Measurements from ENCODE around the gene RYR2. TPM values are rescaled to one million over a fixed set of nuclear protein-coding genes. Genes with fewer than 3 reads are reported as not detected.
A peak's percentile ranks its signal among the peaks of the same experiment; 100 is the strongest.

RYR2 gene
- total RNA-seq: not detected in 2 replicates

DNA sequence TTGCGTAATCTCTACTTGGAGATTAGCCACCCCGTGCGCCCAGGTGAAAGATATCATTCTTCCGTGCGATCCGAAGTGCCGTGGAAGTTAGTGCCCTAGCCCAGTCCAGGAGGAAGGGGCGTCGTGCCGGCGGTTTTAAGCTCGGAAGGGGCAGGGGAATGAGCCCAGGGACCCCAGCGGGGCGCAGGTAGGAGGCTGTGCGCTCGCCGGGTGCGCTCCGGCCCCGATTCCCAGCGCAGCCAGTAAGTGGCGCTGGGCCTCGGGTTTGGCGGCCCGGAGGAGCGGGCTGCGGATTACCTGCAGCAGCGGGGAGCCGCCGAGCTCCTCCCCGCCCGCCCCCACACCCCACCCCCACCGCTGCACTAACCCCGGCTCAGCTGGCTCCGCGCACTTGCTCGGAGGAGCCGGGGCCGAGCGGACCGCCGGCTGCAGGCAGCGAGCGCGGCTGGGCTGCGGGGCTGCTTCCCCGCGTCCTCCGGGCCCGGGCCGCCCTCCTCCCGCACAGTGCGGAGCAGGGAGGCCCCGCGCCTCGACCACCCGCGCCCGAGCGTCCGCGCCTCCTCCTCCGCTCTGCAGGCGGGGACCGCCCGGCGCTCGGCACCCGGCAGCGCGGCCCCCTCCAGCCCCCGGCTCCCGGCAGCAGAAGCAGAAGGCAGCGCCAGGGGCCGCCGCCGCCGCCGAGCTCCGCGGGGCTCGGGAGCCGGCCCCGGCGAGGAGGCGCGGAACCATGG lies at the start of gene RYR2:
Gene RYR2, plus strand, starts transcription at position 390 of the 731 bp plus-strand sequence. Its CDS starts 338 bp downstream, at position 728.
- H3K4me3 ChIP-seq (ENCODE audit: low read depth, low read length): no peak within 1 kb of the TSS
- TF ChIP-seq, protein P1, sequence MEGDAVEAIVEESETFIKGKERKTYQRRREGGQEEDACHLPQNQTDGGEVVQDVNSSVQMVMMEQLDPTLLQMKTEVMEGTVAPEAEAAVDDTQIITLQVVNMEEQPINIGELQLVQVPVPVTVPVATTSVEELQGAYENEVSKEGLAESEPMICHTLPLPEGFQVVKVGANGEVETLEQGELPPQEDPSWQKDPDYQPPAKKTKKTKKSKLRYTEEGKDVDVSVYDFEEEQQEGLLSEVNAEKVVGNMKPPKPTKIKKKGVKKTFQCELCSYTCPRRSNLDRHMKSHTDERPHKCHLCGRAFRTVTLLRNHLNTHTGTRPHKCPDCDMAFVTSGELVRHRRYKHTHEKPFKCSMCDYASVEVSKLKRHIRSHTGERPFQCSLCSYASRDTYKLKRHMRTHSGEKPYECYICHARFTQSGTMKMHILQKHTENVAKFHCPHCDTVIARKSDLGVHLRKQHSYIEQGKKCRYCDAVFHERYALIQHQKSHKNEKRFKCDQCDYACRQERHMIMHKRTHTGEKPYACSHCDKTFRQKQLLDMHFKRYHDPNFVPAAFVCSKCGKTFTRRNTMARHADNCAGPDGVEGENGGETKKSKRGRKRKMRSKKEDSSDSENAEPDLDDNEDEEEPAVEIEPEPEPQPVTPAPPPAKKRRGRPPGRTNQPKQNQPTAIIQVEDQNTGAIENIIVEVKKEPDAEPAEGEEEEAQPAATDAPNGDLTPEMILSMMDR (IDR thresholded peaks at IDR 0.05; ENCODE audit: insufficient read depth, low read length, poor library complexity, severe bottlenecking): peak; percentile 43
- DNase-seq (ENCODE audit: low read depth): no peak
- H3K27me3 ChIP-seq (ENCODE audit: control insufficient read depth, insufficient read depth, low read length): peaks cover 26% of the 10 kb centered on the region
- no peaks in the 10 kb centered on the region for H3K36me3 ChIP-seq (ENCODE audit: control insufficient read depth, insufficient read depth, low read length)

- DNase-seq (ENCODE audit: low read depth): no peak
- no peak overlapping the region for H3K4me3 ChIP-seq (ENCODE audit: low read depth, low read length)
- H3K27me3 ChIP-seq (ENCODE audit: control insufficient read depth, insufficient read depth, low read length): no peaks in the 10 kb centered on the region
- no peaks in the 10 kb centered on the region for H3K36me3 ChIP-seq (ENCODE audit: control insufficient read depth, insufficient read depth, low read length)
- TF ChIP-seq, protein P1 (IDR thresholded peaks at IDR 0.05; ENCODE audit: insufficient read depth, low read length, poor library complexity, severe bottlenecking): no peak
Observed at GRCh38 chr1:236992449-236992848, 49.5 kb upstream of the RYR2 start.

GRCh38 chr1:236994450-236994849 lies 47.5 kb upstream of the RYR2 start:
- TF ChIP-seq, protein P1 (IDR thresholded peaks at IDR 0.05; ENCODE audit: insufficient read depth, low read length, poor library complexity, severe bottlenecking): no peak
- H3K4me3 ChIP-seq (ENCODE audit: low read depth, low read length): no peak overlapping the region
- no peaks in the 10 kb centered on the region for H3K27me3 ChIP-seq (ENCODE audit: control insufficient read depth, insufficient read depth, low read length)
- no peak for DNase-seq (ENCODE audit: low read depth)
- no peaks in the 10 kb centered on the region for H3K36me3 ChIP-seq (ENCODE audit: control insufficient read depth, insufficient read depth, low read length)

- H3K4me3 ChIP-seq (ENCODE audit: low read depth, low read length): no peak overlapping the region
- H3K27me3 ChIP-seq (ENCODE audit: control insufficient read depth, insufficient read depth, low read length): no peaks in the 10 kb centered on the region
- H3K36me3 ChIP-seq (ENCODE audit: control insufficient read depth, insufficient read depth, low read length): no peaks in the 10 kb centered on the region
- TF ChIP-seq, protein P1 (IDR thresholded peaks at IDR 0.05; ENCODE audit: insufficient read depth, low read length, poor library complexity, severe bottlenecking): no peak
- DNase-seq (ENCODE audit: low read depth): no peak
Observed at GRCh38 chr1:236997361-236997760, 44.6 kb upstream of the RYR2 start.

DNA sequence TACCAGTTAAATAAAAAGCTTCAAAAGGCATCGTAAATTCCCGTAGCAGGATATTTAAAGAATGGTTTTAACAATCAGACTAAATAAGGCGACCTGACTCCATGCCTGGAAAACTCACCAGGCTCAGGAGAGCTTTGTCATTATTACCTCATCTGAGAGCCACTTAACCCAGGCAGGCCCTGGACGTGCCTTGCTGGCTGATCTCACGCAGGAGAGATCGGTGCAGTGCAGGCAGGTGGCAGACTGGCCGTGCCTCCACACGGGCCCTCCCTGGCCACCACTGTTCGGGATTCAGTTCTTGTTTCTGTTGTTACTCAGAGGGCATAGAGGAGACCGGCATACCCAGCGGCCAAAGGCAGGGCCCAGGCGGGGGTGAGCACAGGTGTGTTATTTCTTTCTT lies 44.1 kb upstream of the RYR2 start:
- no peak for DNase-seq (ENCODE audit: low read depth)
- Histone ChIP-seq H3K36me3 (ENCODE audit: control insufficient read depth, insufficient read depth, low read length) (no peaks in the 10 kb centered on the region), H3K4me3 (ENCODE audit: low read depth, low read length) (no peak overlapping the region), H3K27me3 (ENCODE audit: control insufficient read depth, insufficient read depth, low read length) (no peaks in the 10 kb centered on the region)
- TF ChIP-seq, protein P1 (IDR thresholded peaks at IDR 0.05; ENCODE audit: insufficient read depth, low read length, poor library complexity, severe bottlenecking): no peak

GRCh38 chr1:236998546-236998945 lies 43.4 kb upstream of the RYR2 start:
- DNase-seq (ENCODE audit: low read depth): no peak
- TF ChIP-seq, protein P1 (IDR thresholded peaks at IDR 0.05; ENCODE audit: insufficient read depth, low read length, poor library complexity, severe bottlenecking): no peak
- no peak overlapping the region for H3K4me3 ChIP-seq (ENCODE audit: low read depth, low read length)
- no peaks in the 10 kb centered on the region for H3K36me3 ChIP-seq (ENCODE audit: control insufficient read depth, insufficient read depth, low read length)
- H3K27me3 ChIP-seq (ENCODE audit: control insufficient read depth, insufficient read depth, low read length): no peaks in the 10 kb centered on the region
